ELR (cell line): ENCODE results near the gene CHKA.

Experiments
- DNase-seq: peaks from one replicate; pipeline ENCODE4 v3.0.0-alpha.2; 2015; ENCODE audit warnings: low read depth

Gene CHKA

DNA sequence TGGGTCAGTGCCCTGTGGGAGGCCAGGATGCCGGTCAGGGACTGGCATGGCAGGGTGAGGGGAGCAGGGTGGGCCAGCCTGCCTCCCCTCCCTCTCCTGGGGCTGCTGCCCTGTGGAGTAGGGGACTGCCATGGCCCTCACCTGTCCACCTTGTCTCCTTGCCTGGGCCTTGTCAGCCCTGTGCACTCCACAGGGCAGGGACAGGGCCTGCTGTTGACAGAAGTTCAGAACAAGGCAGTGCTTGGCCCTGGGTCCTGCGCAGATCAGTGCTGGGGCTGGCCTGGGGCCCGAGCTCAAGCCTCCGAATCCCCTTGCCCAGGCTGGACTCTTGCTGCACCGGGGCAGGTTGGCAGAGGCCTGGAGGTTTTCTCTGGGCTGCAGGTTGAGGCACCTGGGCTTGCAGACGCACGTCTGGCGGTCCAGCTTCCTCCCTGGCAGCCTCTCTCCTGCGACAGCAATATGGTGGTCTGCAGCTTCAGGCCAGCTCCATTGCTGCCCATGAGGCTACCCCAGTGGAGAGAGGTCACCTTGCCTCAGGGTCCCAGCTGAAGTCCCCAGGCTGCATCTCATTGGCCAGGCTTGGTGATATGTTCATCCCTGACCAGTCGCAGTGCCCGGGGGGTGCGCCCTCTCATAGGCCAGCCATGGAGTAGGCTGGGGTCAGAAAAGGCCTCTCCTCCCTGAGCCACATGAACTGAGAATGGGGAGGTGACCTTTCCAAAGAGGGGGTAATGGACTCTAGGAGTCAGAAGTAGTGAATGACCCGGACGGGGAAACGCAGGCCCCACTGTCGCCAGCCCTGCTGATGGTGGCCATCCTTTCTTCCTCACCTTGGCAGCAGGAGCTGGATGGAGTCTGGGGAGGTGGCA is 21.5 kb upstream of the CHKA start:
- DNase-seq = no peak

DNA sequence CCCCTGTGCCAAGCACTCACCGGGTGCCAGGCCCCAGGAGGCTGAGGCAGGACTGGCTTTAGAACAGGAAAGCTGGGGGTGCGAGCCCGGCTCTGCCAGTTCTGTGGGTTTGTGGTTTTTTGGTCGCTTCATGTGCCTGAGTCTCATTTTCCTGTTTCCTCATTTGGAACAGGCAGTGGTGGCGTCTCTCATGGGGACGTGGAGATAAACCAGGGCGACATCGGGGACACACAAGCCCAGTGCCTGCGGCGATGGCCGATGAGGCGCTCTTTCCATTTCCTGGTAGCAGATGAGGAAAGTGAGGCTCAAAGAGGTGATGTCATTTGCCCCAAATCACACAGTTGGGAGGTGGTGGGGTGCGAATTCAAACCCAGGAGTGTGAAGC is 20.8 kb upstream of the CHKA start:
- no peak for DNase-seq

DNA sequence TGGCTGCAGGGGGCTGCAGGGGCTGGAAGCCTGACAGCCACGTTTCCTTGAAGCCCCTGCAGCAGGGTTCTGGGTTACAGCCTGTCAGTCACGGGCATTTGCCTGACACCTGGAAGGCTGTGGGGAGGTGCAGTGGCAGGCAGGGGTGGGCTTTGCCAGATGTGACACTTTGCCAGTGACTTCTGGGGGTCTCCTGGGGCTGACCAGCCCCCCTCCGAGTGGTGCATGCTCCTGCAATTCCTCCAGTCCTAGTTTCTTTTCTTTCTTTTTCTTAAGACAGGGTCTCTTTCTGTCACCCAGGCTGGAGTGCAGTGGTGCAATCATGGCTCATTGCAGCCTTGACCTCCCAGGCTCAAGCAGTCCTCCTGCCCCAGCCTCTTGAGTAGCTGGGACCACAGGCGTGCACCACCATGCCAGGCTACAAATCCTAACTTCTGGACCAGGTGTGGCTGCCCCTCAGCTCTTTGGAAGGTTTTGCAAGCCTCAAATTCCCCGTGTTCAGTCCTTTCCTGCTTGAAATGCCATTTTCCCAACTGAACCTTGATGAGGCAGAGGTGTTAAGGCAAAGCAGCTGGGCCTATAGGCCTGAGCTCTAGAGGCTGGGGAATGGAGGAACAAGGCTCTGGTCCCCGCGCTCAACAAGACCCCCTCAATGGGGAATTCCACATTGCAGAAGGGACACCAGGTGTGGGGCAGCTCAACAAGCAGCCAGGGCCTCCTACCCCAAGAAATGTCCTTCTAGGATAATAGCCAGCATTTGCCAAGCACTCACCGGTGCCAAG is 20.2 kb upstream of the CHKA start:
- no peak for DNase-seq

DNA sequence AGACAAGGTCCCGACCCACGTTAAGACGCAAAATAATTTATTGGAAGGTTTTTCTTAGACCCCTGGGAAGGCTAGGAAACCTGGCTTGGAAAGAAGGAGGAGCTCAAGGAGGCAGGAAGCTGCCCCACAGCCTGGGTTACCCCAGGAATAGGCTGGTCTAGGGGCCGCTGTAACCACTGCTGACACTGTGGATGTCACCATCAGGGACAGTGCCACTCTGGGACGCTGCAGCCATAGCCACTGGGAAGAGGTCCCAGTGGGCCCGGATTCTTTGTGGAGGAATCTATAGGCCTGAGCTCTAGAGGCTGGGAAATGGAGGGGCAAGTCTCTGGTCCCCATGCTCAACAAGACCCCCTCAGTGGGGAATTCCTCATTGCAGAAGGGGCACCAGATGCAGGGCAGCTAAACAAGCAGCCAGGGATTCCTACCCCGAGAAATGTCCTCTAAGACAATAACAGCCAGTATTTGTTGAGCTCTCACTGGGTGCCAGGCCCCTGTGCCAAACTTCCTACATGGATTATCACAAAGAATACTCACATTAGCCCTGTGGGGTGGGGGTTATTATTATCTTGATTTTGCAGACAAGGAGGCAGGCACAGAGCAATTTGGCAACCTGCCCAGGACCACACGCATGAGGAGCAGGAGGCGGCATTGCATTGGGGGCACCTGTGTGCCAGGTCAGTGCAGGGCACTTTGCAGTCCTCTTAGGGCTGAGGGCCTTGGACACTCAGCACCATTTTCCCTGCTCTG is 19.5 kb upstream of the CHKA start:
- DNase-seq = no peak

DNA sequence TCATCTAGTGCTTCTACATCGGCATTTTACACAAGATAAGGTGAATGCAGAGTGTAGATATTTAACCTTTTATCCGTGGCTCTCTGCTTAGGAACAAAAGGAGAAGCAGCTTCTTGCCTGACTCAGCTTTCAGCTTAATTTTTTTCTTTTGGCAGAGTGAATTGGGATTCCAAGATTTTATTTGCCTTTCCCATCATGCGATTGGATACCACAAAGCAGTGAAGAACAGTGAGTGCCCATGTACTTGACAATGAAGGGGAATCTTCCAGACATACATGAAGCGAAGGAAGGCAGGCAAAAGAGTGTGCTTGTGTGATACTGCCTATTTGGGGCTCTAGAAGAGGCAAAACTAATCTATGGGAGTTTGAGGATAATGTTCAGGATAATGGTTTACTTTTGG is 17.0 kb upstream of the CHKA start:
- no peak for DNase-seq

DNA sequence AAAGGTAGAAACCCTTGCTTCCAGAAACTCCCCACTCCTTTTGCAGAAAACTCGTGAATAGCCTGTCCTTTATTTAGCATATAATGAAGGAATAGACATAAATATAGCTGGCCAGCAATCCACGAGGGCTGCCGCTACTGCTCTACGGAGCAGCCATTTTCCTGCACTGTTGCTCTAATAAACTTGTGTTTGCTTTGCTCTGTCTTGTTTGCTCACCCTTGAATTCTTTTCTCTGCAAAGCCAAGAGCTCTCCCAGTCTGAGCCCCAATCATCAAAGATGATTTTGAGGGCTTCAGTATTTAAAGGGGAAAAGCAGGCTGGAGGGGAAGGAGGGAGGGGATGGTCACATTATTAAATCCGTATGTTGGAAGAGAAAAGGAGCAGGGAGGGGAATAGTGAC is 16.6 kb upstream of the CHKA start:
- DNase-seq = no peak

DNA sequence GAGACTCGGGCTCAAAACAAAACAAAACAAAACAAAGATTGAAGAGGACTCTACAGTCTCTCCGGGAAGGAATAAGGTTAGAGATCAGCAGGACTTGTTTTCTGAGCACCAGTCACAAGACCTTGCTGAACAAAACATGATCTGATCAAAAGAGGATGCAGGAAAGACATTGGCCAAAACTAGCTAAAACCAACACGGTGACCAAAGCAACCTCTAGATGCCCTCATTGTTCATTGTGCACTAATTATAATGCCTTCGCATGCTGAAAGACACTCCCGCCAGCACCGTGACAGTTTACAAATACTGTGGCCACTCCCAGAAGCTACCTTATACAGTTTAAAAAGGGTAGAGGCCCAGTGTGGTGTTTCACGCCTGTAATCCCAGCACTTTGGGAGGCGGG is 15.7 kb upstream of the CHKA start:
- DNase-seq = no peak

DNA sequence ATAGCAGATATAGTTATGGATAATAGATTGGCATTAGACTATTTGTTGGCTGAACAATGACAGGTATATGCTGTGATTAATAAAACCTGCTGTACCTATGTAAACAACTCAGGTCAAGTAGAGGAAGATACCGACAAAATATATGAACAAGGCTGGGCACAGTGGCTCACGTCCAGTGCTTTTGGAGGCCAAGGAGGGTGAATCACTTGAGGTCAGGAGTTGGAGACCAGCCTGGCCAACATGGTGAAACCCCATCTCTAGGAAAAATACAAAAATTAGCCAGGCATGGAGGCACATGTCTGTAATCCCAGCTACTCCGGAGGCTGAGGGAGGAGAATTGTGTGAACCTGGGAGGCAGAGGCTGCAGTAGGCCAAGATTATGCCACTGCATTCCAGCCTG is 14.0 kb upstream of the CHKA start:
- DNase-seq = no peak

DNA sequence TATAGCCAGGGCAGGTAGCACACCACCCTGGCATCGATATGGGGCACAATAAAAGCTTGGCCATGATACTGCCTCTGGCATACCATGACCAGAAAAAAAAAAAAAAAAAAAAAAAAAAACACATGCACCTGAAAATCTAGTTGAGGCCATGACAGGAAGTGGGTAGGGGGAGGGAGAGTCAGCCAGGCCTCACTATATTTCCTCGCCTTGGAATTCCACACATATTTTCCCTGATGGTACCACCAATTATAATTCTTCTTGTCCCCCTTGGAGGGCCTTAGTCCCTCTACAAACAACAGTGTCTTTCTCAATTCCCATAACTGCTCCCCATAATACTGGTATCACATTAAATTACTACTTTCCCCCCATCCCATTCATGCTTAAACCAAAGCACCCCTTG is 12.6 kb upstream of the CHKA start:
- DNase-seq = no peak

DNA sequence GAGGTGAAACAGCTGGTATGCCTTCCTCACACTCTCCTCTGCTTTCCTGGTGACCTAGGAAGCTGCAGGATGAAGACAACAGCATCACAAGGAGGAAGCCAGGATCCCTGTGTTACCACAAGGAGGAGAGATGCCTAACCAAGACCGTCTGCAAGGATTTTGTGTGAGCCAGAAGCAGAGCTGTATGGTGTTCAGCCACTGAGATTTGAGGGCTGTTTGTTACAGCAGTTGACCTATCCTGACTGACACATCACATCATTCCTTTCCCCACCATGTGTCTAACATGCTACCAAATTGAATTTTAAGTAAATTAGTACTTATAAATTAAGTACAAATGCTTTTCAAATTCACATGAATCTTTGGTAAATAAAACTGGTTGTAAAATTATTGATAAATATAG is 8.9 kb upstream of the CHKA start:
- no peak for DNase-seq

DNA sequence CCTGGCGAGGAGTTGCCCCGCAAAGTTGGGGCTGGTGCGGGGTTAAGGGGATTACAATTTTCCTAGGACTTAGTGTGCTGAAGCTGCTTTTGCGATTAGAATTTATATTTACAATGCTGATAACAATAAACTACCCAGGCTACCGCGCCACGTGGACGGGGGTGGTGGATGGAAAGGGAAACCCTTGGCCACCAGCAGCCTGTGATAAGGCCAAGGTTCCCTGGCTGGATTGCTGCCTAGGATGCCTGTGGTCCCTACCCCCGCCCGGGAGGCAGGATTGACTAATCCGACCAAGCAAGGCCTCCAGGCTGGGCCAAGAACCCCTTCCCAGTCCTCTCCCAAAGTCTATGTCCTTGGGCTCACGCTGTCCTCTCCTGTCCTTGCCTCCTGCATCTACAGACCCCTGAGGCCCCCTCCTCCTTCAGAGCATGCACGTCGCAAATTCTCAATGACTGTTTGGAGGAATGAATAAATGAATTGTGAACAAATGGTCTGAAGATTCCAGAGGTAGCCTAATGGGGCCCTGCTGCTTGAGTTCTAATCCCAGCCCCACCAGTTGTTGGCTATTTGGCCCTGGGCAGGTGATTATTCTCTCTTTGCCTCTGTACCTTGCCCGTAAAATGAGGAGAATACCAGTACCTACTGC is 7.6 kb upstream of the CHKA start:
- DNase-seq = peak; percentile 26

DNA sequence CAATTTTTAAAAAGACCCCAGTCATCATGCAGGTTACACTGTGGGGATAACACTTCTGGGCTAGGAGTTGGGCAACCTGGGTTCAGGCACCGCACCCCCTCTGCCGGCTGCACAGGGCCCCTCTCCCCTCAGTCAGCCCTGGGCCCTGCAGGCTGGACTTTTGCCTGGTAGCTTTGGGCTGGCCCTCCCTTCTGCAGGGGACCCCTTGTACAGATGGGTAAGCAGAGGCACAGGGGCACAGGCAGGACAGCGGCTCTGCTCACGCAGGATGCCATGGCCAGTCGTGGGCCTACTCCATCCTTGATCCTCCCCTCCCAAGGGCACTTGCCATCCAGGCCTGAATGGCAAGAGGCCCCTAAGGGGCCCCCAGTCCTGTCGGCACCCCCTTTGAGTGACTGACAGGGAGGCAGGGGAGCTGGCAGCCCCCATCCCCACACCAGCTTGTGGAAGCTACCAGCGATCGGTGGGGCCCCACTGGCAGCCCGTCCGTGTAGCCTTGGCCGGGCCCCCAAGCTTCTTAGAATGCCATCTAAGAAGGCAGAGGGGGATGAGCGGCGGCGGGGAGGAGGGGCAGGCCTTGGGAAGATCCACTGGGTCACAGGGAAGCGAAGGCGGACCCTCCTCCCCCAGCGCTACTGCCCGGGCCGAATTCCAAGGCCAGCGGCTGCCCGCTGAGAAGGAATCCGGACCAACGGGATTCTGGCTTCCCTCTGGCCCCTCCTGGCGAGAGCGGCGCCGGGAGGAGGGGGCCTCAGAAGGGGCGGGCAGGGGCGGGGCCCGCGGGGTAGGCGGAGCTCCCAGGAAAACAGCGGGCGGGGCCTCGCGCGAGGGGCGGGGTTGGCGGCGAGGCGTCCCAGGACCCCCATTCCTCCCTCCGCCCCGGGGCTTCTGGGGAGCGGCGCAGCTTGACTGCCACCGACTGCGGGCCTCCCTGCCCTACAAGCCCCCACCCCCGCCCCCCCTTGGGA is 6.8 kb upstream of the CHKA start:
- peak; percentile 29 for DNase-seq

DNA sequence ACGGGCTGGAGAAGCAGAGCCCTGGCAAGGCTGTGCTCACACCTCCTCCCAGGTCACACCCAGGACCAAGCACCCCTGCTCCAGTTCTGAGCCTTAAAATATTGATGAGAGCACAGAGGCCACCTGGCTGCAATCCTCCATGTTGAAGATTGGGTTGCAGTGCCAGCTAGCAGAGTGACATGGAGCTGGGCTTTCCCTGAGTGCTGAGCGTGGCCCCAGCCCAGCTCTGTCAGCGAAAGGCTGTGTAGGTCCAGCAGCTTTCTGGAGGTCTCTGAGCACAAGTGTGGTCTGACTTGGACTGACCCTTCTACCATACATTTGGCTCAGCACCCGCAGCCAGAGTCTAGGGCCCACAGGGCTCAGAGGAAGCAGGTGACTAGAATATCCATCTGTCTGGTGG is 4.0 kb upstream of the CHKA start:
- DNase-seq = no peak

DNA sequence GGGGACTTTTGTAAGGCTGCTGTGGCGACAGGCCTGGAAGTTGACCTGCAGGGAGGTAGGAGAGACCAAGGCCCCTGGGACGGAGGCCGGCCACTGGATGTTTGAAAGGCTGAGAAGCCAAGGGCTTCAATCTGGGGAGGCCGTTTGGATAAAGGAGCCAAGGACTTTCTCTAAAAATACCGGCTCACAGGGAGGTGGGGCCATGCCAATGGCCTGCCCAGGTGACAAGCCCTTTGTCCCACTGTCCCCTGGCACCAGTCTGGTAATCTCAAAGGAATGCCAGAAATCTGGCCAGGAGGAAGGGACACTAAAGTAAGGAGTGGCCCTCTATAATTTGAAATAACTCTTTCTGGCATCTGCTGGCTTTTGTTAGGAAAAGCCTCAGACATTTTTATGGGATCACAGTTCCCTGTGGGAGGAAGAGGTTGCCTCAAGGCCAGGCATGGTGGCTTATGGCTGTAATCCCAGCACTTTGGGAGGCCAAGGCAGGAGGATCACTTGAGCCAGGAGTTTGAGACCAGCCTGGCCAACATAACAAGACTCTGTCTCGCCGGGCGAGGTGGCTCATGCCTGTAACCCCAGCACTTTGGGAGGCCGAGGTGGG is 1.9 kb upstream of the CHKA start:
- no peak for DNase-seq

DNA sequence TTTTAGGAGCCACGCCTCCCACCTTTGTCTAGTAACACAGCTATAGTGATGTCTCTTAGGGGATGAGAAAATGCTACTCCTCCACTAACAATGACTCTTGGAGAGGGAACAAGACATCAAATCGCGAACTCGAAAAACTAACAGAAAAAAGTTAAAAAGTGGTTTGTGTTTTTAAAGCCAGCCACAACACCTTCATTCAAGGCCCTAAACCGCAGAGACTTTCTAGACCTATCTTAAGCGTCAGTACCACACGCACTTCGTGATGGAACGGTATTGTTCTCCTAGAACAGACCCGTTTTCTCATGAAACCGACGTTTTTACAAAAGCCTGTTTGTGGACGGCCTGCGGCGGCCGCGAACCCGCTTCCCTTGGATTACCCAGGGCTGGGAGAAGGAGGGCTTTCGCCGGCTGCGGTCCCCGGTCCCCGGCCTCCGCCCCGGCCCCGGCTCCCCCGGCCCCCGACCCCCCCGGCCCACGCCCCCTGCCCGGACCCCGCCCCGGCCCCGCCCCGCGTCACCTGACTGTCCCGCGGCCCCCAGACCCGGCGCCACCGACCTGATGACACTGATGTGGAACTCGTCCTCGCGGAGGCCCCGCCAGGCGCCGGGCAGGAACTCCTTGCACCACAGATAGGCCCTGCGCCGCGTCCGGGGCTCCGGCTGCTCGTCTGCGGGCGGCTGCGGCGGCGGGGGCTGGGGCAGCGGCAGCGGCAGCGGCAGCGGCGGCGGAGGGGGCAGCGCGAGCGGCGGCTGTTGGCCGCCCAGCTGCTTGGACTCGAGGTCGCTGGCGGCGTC is 718 bp downstream of the CHKA start:
- peak; percentile 54 for DNase-seq

DNA sequence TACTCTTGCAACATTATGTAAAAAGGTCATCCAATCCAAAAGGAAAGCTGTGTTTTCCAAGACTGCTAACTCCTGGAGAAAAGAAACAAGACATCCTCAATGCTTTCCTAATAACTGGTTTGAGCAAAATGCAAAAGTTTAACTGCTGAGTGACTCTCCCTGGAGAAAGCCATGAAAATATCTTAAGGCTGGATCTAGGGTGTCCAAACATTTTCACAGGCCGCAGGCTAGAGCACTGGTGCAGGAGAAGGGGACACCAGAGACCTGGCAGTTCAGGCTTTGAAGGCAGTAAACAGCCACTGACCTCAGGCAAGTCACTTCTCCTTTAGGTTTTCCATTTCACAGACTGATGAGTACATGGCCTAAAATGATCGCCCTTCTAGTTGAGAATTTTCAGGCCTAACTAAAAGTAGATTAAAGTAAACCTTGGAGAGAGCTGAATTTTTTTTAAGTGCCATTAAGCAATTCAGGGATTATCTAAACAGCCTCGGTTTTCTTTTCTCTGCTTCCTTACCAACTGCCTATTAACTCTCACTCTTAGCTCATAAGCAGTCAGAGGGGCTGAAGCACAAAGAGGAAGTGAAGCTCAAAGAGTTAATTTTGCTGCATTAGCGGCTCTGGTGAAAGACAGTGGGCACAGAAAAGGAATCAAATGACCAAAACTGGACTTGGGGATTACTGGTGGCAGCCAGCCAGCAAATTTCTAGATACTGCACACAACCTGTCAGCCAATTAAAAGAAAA is 2.3 kb downstream of the CHKA start:
- DNase-seq = peak; percentile 8

DNA sequence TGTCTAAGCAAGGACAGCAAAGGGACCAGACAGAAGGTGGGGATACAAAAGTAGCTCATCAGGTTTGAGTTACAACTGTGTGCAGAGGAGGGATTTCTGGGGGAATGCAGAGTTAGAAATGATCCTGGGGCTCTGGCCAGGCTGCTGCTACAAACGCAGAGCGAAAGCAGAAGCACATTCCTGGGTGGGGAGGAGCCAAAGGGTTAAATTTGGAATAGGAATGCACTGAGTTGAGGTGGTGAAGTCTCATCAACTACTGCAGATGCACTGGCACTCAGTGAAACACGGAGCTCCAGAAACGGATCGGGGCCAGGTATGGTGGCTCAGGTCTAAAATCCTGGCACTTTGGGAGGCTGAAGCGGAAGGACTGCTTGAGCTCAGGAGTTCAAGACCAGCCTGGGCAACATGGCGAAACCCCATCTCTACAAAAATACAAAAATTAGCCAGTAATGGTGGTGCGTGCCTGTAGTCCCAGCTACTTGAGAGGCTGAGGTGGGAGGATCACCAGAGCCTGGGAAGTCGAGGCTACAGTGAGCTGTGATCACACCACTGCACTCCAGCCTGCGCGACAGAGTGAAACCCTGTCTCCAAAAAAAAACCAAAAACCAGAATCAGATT is 3.2 kb downstream of the CHKA start:
- no peak for DNase-seq

DNA sequence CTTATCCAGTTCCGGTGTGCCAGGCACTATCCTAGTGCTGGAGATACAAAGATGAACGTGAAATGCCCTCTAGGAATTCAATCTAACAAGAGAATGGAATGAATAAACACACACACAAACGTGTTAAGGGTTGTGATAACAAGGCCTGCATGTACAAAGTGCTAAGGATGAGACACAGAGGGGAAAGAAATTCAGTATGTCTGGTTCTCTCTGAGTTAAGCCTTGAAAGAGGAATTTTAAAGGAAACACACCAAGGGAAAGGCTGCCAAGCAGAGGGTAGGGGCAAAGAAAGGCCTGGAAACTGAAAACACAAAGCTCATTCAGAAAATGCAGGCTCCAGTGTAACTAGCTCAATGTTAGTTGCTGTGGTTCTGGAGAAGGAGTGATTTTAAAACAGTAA is 4.2 kb downstream of the CHKA start:
- no peak for DNase-seq

DNA sequence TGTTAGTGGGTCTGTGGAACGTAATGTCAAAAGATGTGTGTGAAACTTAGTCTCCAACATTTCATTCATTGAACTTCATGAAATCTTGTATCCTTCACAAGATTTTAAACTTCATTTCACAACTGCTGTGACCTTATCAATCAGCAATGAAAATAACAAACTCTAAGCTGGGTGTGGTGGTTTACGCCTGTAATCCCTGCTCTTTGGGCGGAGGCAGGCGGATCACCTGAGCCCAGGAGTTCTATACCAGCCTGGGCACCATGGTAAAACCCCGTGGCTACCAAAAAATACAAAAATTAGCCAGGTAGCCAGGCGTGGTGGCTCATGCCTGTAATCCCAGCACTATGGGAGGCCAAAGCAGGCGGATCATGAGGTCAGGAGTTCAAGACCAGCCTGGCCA is 5.1 kb downstream of the CHKA start:
- DNase-seq = no peak
